IMR-90 (cell line): Measurements from ENCODE around the gene DUSP28. TPM values are rescaled to one million over a fixed set of nuclear protein-coding genes. Genes with fewer than 3 reads are reported as not detected.

ENCODE experiments used
- ATAC-seq: fragments of 200-7000 bp; cut with Tn5 transposase; 2 replicates; pipeline ENCODE4 v1.9.1; 2020; ENCODE audit warnings: low read depth, mild to moderate bottlenecking, moderate library complexity
- BruUV-seq: library from RNA; stranded (reverse); fragments of 400-500 nt; replicated peaks from 2 replicates; lab custom pipeline; 2021; lab: Mats Ljungman, UMichigan
- CTCF ChIA-PET: fragments of 300-600 bp; formaldehyde crosslinking; extraction: SDS; loops from one replicate; lab custom pipeline; 2021; ENCODE audit warnings: antibody characterized with exemption; lab: Yijun Ruan, JAX
- POLR2A ChIA-PET: fragments of 300-600 bp; sonication (Branson Sonifier 250); formaldehyde crosslinking; loops from one replicate; lab custom pipeline; 2022; ENCODE audit warnings: antibody characterized with exemption; ENCODE audit not compliant: unreplicated experiment; lab: Charles Lee
- DNase-seq: peaks from one replicate; pipeline ENCODE4 v3.0.0; 2013
- H2AFZ ChIP-seq: replicated peaks from 2 replicates; pipeline ENCODE3; 2013; ENCODE audit warnings: low read length, mild to moderate bottlenecking; ENCODE audit not compliant: poor library complexity
- H2AK5ac ChIP-seq: 2 replicates; pipeline ENCODE4 v1.6.1; 2013; ENCODE audit warnings: low read depth, low read length, inconsistent platforms
- H2AK9ac ChIP-seq: replicated peaks from 2 replicates; pipeline ENCODE3; 2013; ENCODE audit warnings: mild to moderate bottlenecking, low read depth, low read length, moderate library complexity; ENCODE audit not compliant: poor library complexity
- H2BK120ac ChIP-seq: 2 replicates; pipeline ENCODE4 v1.6.1; 2013; ENCODE audit warnings: low read depth, low read length, inconsistent platforms
- H2BK15ac ChIP-seq: 3 replicates; pipeline ENCODE4 v1.6.1; 2013; ENCODE audit warnings: low read depth, low read length, inconsistent platforms
- H2BK20ac ChIP-seq: 2 replicates; pipeline ENCODE4 v1.6.1; 2013; ENCODE audit warnings: low read depth, mild to moderate bottlenecking, inconsistent platforms, low read length, moderate library complexity
- H2BK5ac ChIP-seq: 2 replicates; pipeline ENCODE4 v1.6.1; 2013; ENCODE audit warnings: mild to moderate bottlenecking, low read depth, low read length, inconsistent platforms; ENCODE audit not compliant: poor library complexity, severe bottlenecking
- H3K14ac ChIP-seq: replicated peaks from 2 replicates; pipeline ENCODE4 v1.6.1; 2013; ENCODE audit warnings: low read depth, low read length, inconsistent platforms
- H3K18ac ChIP-seq: 2 replicates; pipeline ENCODE4 v1.6.1; 2013; ENCODE audit warnings: low read depth, low read length, control low read depth
- H3K23ac ChIP-seq: 2 replicates; pipeline ENCODE4 v1.6.1; 2013; ENCODE audit warnings: low read depth, low read length, inconsistent platforms
- H3K27ac ChIP-seq: 2 replicates; pipeline ENCODE4 v1.5.1; 2013; ENCODE audit warnings: mild to moderate bottlenecking, control low read depth, low read length; ENCODE audit not compliant: insufficient read depth
- H3K27me3 ChIP-seq: 2 replicates; pipeline ENCODE4 v1.6.1; 2013; ENCODE audit warnings: low read length; ENCODE audit not compliant: control insufficient read depth, insufficient read depth
- H3K36me3 ChIP-seq: 2 replicates; pipeline ENCODE4 v1.6.1; 2013; ENCODE audit warnings: low read length, mixed read lengths; ENCODE audit not compliant: control insufficient read depth, insufficient read depth
- H3K4ac ChIP-seq: 2 replicates; pipeline ENCODE4 v1.6.1; 2013; ENCODE audit warnings: low read depth, low read length, inconsistent platforms
- H3K4me1 ChIP-seq: 2 replicates; pipeline ENCODE4 v1.6.1; 2013; ENCODE audit warnings: low read length, mixed read lengths; ENCODE audit not compliant: control insufficient read depth, insufficient read depth
- H3K4me2 ChIP-seq: 2 replicates; pipeline ENCODE4 v1.6.1; 2013; ENCODE audit warnings: low read depth, mild to moderate bottlenecking, control low read depth, low read length, moderate library complexity
- H3K4me3 ChIP-seq: 2 replicates; pipeline ENCODE4 v1.5.1; 2013; ENCODE audit warnings: low read depth, mild to moderate bottlenecking, control low read depth, low read length, moderate library complexity; ENCODE audit not compliant: insufficient read depth
- H3K56ac ChIP-seq: 2 replicates; pipeline ENCODE4 v1.6.1; 2013; ENCODE audit warnings: low read length, inconsistent platforms; ENCODE audit not compliant: insufficient read depth; ENCODE audit errors: extremely low read depth
- H3K79me1 ChIP-seq, 2 experiments: 2 replicates each; pipeline ENCODE4 v1.6.1; 2013; ENCODE audit warnings: low read length in 2 of 2, inconsistent platforms in 1 of 2, low read depth in 1 of 2
- H3K9ac ChIP-seq: 2 replicates; pipeline ENCODE4 v1.6.1; 2013; ENCODE audit warnings: low read depth, low read length, control low read depth
- H3K9me1 ChIP-seq: 2 replicates; pipeline ENCODE4 v1.6.1; 2013; ENCODE audit warnings: low read length, inconsistent platforms; ENCODE audit not compliant: insufficient read depth
- H3K9me3 ChIP-seq: 2 replicates; pipeline ENCODE4 v1.6.1; 2013; ENCODE audit warnings: low read length; ENCODE audit not compliant: control insufficient read depth, insufficient read depth
- H4K20me1 ChIP-seq: 2 replicates; pipeline ENCODE4 v1.6.1; 2013; ENCODE audit warnings: low read length, inconsistent platforms; ENCODE audit not compliant: insufficient read depth
- H4K5ac ChIP-seq: 2 replicates; pipeline ENCODE4 v1.6.1; 2013; ENCODE audit warnings: mild to moderate bottlenecking, low read depth, low read length, control low read depth
- H4K8ac ChIP-seq, 2 experiments: 2 replicates each; pipeline ENCODE4 v1.6.1; 2013; ENCODE audit warnings: low read depth in 2 of 2, low read length in 2 of 2, control low read depth in 1 of 2, inconsistent platforms in 1 of 2
- H4K91ac ChIP-seq: 2 replicates; pipeline ENCODE4 v1.6.1; 2013; ENCODE audit warnings: low read depth, low read length, inconsistent platforms; ENCODE audit not compliant: insufficient read depth
- BHLHE40 ChIP-seq: fragments of 150-350 bp; IDR thresholded peaks from 2 replicates; pipeline ENCODE4 v1.6.1; 2016; ENCODE audit warnings: mild to moderate bottlenecking, low read depth, low read length
- CEBPB ChIP-seq: IDR thresholded peaks from 2 replicates; pipeline ENCODE4 v1.6.1; 2012; ENCODE audit warnings: low read depth, low read length, improper control_type of control experiment
- FOS ChIP-seq: fragments of 150-350 bp; IDR thresholded peaks from 2 replicates; pipeline ENCODE4 v1.6.1; 2016; ENCODE audit warnings: low read depth, low read length
- MAFK ChIP-seq: IDR thresholded peaks from 2 replicates; pipeline ENCODE4 v1.6.1; 2012; ENCODE audit warnings: low read depth, low read length, improper control_type of control experiment
- MAZ ChIP-seq: IDR thresholded peaks from 2 replicates; pipeline ENCODE4 v1.6.1; 2012; ENCODE audit warnings: low read depth, mild to moderate bottlenecking, low read length, improper control_type of control experiment, moderate library complexity, borderline replicate concordance
- NFE2L2 ChIP-seq: fragments of 150-350 bp; IDR thresholded peaks from 2 replicates; pipeline ENCODE4 v1.6.1; 2016; ENCODE audit warnings: low read depth, mild to moderate bottlenecking, low read length
- RAD21 ChIP-seq: IDR thresholded peaks from 2 replicates; pipeline ENCODE4 v1.6.1; 2012; ENCODE audit warnings: low read length, improper control_type of control experiment
- RCOR1 ChIP-seq: IDR thresholded peaks from 2 replicates; pipeline ENCODE4 v1.6.1; 2012; ENCODE audit warnings: mild to moderate bottlenecking, low read length, improper control_type of control experiment; ENCODE audit not compliant: insufficient replicate concordance
- RFX5 ChIP-seq: IDR thresholded peaks from 2 replicates; pipeline ENCODE4 v1.8.0; 2012; ENCODE audit warnings: low read depth, mild to moderate bottlenecking, low read length, moderate library complexity
- SMC3 ChIP-seq: fragments of 150-350 bp; IDR thresholded peaks from 2 replicates; pipeline ENCODE4 v1.6.1; 2016; ENCODE audit warnings: low read depth, mild to moderate bottlenecking, antibody characterized with exemption, low read length, moderate library complexity
- WGBS, 2 experiments: methylation state at CpG; one replicate each; pipeline versions ENCODE4 v1.1.5 to v1.1.7; 2013; ENCODE audit warnings: missing lambda C conversion rate in 2 of 2; ENCODE audit not compliant: insufficient read length in 1 of 2; ENCODE audit errors: extremely low coverage in 2 of 2; 5-methylcytosine and 5-hydroxymethylcytosine counted together
- dilution Hi-C: fragments of 300-500 bp; cut with HindIII; formaldehyde crosslinking; loops from one replicate; pipeline ENCODE4 v1.14.3; 2018; ENCODE audit warnings: low sequenced_read_pairs; ENCODE audit not compliant: unreplicated experiment
- in situ Hi-C: fragments of 300-500 bp; cut with MboI; formaldehyde crosslinking; loops from 3 replicates; pipeline ENCODE4 v1.14.3; 2019; ENCODE audit warnings: low sequenced_read_pairs, inconsistent platforms, mixed read lengths
- intact Hi-C: fragments of 100-400 bp; cut with micrococcal nuclease; formaldehyde crosslinking; loops from 2 replicates; pipeline ENCODE4 v1.10.0; 2022
- polyA plus RNA-seq, 3 experiments: library from polyadenylated mRNA; depleted of rRNA; stranded (reverse); fragments of >200 nt; gene quantifications; 2 replicates each; pipeline ENCODE4 v1.2.3, GENCODE V29; 2012; ENCODE audit warnings: low replicate concordance in 1 of 3
- total RNA-seq: library from RNA; depleted of rRNA; stranded (reverse); fragments of >200 nt; gene quantifications from 2 replicates; pipeline ENCODE4 v1.2.3, GENCODE V29; 2012
- TF ChIP-seq, protein P1 (sequence below): conservative IDR thresholded peaks from 2 replicates; pipeline ENCODE4 v1.5.1; 2012; ENCODE audit warnings: mild to moderate bottlenecking, low read depth, low read length, improper control_type of control experiment

Gene DUSP28
- total and polyA plus RNA-seq, 2 of the 4 experiments (the other 2 are of a cell fraction): 1.1 to 3.3 TPM

DNA sequence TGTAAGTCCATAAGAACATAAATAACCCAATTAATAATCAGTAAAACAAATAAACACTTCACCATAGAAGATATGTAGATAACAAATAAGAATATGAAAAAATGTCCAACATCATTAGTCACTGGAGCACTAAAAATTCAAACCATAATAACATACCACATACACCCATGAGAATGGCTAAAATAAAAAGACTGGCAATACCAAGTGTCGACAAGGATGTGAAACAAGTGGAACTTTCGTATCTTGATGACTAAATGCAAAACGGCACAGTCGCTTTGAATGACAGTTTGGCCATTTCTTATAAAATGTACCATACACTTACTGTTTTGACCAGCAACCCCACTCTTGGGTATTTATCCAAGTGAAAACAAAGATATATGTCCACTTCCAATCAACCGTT is 29.1 kb upstream of the DUSP28 start:
- dilution Hi-C loops: no loop called here
- H3K9me3 ChIP-seq: peaks cover 11% of the 10 kb centered on the region
- TF ChIP-seq MAFK (no peak), RAD21 (no peak), RFX5 (no peak), CEBPB (no peak), NFE2L2 (no peak), FOS (no peak), BHLHE40 (no peak), MAZ (no peak), RCOR1 (no peak), SMC3 (no peak)
- TF ChIP-seq, protein P1, sequence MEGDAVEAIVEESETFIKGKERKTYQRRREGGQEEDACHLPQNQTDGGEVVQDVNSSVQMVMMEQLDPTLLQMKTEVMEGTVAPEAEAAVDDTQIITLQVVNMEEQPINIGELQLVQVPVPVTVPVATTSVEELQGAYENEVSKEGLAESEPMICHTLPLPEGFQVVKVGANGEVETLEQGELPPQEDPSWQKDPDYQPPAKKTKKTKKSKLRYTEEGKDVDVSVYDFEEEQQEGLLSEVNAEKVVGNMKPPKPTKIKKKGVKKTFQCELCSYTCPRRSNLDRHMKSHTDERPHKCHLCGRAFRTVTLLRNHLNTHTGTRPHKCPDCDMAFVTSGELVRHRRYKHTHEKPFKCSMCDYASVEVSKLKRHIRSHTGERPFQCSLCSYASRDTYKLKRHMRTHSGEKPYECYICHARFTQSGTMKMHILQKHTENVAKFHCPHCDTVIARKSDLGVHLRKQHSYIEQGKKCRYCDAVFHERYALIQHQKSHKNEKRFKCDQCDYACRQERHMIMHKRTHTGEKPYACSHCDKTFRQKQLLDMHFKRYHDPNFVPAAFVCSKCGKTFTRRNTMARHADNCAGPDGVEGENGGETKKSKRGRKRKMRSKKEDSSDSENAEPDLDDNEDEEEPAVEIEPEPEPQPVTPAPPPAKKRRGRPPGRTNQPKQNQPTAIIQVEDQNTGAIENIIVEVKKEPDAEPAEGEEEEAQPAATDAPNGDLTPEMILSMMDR: no peak
- H3K23ac ChIP-seq: no peak overlapping the region
- H4K8ac ChIP-seq: no peak overlapping the region
- no peak overlapping the region for H2AK9ac ChIP-seq
- no peak overlapping the region for H2BK20ac ChIP-seq
- no peak overlapping the region for H3K9ac ChIP-seq
- ATAC-seq (no peak), DNase-seq (no peak)
- H3K79me1 ChIP-seq: peaks cover 0 to 7% of the 10 kb centered on the region in 2 experiments; a peak in 2 of 4 replicates
- BruUV-seq: no TSS peak
- H3K4me2 ChIP-seq: no peak overlapping the region
- WGBS, 2 experiments: 94% methylated on average over 3 of the region's 5 CpGs; no CpG with 5 or more reads in 1 of the 2 experiments
- no peak overlapping the region for H3K14ac ChIP-seq
- ChIA-PET POLR2A (no interaction called here), CTCF (no interaction called here)
- H4K5ac ChIP-seq: no peak overlapping the region
- no peak overlapping the region for H3K27ac ChIP-seq
- 0 out of 2 replicates have a peak, but pooled peaks cover 1% of the 10 kb centered on the region for H3K36me3 ChIP-seq
- intact Hi-C loops: no loop called here
- no peak overlapping the region for H3K4ac ChIP-seq
- no peaks in the 10 kb centered on the region for H3K27me3 ChIP-seq
- no peak overlapping the region for H2BK15ac ChIP-seq
- no peak overlapping the region for H3K56ac ChIP-seq
- no peak overlapping the region for H2BK120ac ChIP-seq
- no peaks in the 10 kb centered on the region for H3K9me1 ChIP-seq
- no peak overlapping the region for H4K91ac ChIP-seq
- no peak overlapping the region for H2AFZ ChIP-seq
- H3K18ac ChIP-seq: no peak overlapping the region
- no peak overlapping the region for H3K4me3 ChIP-seq
- no peak overlapping the region for H2BK5ac ChIP-seq
- H3K4me1 ChIP-seq: no peaks in the 10 kb centered on the region
- no peak overlapping the region for H2AK5ac ChIP-seq
- H4K20me1 ChIP-seq: no peaks in the 10 kb centered on the region
- in situ Hi-C loops: no loop called here
